ENCODE data around the gene PXDN. TPM values are rescaled to one million over a fixed set of nuclear protein-coding genes. Genes with fewer than 3 reads are reported as not detected.
"Not testable (repeated sequence)": the region's sequence is repeated elsewhere in the genome, so short reads cannot be mapped to it uniquely, and the experiment has no call there.

PXDN gene
- total RNA-seq, 1 donor from 2014 or later = 206 TPM

DNA sequence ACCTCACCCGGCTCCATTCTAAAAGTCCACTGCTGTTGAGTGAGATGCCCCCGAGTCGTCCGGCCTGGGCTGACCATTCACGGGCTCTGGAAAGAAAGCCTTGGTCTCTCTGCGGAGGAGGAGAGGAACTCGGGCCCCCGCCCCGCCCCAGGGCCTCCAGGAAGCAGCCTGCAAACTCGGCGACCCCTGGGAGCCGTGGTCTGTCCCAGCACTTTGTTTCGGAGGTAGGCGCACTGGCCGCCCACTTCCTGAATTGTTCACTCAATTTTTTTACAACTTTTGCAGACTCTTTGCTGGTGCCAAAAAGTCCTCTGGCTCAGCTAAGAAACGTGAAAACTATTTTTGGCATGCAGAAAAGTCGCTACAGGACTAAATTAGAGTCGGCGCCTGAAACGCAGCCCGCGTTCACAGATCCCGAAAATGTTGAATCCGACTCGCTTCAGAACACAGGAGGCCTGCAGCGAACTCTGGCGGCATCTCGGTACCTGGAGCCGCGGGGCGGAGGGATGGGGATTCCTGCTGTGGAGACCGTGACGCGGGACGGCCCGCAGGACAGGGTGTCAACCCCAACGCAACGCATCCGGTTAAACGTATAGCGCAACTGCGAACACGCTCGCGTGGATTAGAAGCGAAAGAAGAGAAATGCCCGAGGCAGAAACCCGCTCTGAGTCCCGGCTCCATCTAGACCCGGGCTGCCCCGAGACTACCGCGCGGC lies 1.5 kb downstream of the PXDN start:
- DNase-seq (ENCODE audit: low spot score) = peak; percentile 87

DNA sequence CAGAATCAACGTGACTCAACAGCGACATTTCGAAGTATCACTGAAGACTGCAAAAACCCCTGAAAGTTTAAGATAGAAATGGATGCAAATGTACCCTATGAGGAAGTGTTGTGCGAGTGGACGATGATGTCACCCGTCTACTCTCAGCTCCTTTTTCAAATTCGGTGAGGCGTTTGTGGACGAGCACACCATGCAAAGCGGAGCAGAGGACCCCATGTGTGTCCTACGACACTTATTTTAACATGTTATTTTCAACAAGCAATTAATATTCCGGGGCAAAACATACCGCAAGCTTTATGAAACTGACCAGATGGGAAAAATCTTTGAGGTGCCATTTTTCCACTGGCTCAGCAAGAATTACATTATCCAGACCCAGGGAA lies 2.0 kb downstream of the PXDN start:
- DNase-seq (ENCODE audit: low spot score) = no peak

DNA sequence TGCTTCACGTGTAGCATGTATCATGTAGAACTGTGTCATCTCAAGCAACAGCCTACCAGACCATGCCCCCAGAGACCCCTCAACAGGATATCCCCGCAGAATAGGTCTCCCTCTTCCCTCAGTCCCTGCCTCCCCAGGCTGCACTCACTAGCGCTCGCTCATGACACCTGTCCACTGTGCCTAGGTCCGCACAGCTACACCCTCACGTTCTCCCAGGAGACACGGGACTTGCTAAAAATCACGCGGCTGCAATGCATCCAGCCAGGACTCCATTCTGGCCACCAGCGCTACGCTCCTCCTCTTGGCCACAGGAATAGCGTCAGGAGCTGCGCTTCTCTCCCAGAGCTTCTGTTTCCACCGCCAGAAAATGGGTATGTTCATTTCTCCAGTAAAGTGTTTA lies 2.5 kb downstream of the PXDN start:
- DNase-seq (ENCODE audit: low spot score) = no peak

DNA sequence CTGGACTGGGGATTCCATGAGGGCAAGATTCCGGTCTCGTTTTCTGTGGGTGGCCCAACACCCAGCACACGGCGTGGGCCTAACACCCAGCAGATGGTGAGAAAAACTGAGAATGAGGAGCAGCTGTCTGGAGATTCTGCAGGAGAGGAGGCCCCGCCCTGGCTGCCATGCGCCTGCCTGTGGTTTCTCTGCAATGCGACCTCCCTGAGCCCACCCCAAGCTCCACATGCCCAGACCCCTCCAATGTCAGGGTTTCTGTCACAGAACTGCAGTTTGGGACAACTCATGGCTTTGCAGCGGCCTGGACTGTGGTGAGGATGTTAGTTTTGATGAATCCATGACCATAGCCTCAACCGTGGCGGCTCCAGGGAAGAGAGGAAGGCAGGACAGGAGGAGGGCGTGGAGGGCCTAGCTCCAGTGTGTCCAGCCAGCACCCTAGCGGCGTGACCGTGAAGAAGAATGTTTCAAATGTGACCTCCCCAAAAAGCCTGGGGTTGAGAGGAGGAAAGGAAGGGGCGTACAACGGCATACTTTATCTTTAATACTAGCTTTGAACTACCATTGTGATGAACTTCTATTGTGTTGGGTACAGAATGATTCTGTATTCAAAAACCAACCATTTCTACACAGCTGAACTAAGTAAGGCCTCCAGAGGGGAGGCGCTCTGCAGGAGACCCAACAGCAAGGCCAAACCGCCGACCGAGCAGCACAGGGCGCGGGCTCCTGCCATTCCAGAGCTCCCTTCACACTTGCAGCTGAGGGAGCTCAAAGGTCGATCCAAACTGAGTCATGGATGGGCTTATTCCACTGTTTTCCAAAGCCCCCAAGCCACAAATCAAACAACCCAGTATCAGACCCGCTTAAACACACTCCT lies 3.4 kb downstream of the PXDN start:
- DNase-seq (ENCODE audit: low spot score) = no peak

DNA sequence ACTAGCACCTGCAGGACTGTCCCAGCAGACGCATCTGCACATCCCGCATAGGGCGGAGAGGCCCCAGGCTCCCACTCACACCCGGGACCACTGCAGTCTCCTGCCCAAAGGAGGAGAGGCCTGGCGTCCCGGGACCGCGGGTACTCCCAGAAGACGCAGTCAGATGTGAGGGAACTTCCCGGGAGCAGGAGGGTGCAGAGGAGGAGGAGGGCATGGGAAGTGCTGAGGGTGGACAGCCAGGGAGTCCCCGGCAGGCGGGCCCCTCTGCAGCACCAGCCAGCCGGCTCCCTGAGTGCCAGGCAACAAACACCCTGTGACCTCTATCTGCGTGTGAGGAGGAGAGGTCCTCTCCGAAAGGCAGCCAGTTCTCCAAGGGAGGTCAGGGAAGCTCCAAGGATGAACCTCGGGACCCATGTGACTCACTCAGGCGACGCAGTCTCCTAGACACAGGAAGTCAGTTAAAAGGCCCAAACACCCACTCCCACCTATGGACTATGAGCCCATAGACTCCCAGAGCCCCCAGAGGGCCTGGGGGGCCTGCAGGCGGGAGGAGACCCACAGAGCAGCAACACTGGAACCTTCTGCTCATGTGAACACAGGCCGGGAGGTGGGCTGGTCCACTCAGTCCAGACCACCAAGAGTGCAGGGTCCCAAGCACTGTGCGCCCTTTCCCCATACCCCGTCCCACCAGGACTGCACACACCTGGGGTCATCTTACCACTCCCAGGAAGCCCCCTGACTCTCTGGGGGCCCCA lies 4.2 kb downstream of the PXDN start:
- no peak for DNase-seq (ENCODE audit: low spot score)

DNA sequence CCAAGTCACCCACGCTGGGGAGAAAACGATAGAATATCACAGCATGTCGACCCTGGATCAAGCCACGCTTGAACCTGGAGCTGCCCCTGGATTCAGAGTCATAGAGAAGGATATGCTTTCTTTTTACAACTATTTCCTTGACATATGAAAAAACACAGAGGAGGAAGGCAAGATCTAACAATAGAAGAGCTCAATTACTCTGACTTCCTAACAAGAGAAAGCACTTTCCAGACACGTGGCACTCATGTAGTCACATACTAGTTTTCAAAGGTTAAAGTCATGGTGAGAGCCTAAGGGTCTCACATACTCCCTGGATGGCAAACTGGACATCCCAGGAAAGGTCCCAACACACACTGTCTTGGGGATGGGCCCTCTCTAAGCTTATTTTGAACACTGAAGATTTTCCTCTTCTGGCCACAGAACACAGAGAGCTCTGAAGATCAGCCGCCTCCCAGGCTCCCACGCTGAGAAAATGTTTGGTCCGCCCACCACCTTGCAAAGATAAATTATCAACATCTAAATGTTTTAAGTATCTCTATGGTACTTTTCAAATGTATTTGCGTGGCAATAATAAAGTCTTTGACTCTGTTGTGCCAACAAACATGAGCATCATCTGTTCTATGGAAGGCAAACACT lies 4.9 kb downstream of the PXDN start:
- DNase-seq (ENCODE audit: low spot score) = no peak

DNA sequence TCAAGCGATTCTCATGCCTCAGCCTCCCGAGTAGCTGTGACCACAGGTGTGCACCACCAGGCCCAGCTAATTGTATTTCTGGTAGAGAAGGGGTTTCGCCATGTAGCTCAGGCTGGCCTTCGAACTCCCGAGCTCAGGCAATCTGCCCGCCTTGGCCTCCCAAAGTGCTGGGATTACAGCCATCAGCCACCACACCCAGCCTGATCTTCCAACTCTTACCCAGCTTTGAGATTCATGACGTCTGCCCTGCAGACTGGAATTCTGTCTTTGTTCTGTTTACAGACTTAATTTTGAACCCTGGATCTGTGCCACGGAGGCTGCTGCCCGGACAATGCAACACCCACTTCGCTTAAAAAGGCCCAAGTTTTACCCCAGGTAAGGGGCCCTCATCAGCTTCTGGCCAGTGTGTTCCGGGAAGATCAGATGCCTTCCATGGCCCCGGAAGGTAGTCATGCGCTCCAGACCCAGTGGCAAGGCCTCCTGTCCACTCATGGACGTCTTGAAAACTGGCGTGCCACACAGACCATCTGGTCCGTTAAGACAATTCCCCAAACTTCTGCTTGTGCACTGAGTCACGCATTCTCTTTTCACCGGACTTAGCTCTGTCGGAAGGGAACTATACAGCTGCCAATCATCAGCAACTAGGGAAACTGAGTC lies 5.5 kb downstream of the PXDN start:
- no peak for DNase-seq (ENCODE audit: low spot score)

DNA sequence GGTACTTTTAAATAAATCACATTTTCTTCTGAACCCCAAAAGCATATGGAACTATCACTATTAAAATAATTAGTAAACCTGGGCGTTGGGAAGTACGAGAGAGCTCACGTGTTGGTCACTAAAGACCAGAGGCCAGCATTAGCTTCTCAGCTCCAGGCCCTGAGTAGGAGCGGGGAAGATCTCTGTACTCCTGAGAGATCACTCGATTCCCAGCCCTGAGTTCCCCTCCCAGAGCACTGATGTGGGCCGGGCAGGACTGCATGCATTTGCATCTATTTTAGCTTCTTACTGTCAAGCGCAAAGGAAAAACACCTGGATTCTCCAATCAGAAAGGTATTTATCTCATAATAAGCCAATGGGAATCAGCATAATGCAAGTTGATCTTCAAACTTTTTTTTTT lies 6.2 kb downstream of the PXDN start:
- DNase-seq (ENCODE audit: low spot score) = no peak

DNA sequence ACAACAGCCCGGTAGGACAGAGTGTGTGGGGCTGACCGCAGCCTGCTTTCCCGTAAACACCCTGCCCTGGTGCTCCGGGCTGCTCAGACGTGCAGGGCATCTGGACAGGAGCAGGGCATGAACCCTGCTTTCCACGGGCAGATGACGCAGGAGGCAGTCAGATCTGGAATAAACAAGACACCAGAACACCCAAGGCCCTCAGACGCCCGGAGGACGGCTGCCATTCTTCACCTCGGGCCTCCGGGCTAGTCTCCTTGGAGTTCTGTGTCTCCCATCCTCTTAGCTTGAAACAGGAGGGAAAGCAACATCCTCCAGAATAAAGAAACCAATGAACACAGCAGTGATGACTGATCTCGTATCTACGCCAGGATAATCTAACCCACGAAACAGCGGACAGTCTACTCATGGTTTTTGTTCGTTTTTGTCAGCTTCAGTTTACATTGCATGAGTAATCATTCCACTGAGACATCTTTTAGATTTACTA lies 7.3 kb downstream of the PXDN start:
- peak; percentile 62 for DNase-seq (ENCODE audit: low spot score)

DNA sequence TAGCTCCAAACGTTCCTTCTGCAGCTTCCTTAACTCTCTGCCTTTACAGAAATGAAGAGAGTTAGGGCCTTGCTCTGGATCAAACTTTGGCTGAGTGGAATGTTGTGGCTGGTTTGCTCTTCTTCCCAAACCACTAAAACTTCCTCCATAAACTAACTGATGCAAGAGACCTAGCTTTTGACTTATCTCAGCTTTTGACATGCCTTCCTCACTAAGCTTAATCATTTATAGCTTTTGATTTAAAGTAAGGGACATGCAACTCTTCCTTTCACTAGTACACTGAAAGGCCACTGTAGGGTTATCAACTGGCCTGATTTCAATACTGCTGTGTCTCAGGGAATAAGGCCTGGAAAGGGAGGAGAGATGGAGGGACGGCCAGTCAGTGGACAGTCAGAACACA lies 8.3 kb downstream of the PXDN start:
- peak; percentile 81 for DNase-seq (ENCODE audit: low spot score)

DNA sequence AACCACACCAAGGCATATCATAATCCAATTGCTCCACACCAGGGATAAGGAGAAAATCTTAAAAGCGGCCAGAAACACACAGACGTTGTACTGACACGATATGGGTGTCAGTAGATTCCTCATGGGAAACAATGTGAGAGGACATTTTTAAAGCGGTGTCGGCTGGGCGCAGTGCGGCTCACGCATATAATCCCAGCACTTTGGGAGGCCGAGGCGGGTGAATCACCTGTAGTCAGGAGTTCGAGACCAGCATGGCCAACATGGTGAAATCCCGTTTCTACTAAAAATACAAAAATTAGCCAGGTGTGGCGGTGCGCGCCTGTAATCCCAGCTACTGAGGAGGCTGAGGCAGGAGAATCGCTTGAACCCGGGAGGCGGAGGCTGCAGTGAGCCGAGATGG lies 11.0 kb downstream of the PXDN start:
- not testable (repeated sequence) for DNase-seq (ENCODE audit: low spot score)

DNA sequence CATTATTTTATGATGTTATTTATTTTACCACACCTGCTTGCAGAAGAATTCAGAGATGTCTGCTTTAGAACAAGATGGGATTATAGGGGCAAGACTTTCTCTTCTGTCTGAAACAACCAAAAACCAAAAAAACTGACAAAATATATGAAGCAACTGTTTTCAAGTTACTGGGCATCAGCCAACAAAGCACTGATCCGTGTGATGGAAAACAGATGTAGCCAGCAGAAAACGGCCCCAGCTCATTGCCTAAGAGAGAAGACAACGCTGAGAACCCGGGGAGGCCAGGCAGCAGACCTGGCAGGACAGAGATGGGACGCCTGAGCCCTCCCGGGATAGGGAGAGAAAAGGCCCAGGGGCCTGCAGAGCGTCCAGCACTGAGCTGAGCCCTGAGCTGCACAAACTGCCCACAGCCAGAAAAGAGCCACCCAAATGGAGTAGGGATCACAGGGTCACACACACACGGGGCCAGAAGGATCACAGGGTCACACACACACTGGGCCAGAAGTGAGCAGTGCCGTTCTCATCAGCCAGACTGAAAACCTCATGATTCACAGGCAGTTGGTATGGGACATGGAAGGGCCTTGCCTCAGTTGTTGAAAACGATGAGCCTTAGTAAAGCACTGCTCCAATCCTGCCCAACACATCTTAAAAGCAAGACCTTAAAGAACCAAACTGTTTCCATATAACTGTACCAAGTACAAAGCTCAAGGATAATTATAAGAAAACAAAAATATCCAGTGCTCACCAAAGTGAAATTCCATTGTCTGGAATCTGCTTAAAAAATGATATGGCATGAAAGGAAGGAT lies 12.1 kb downstream of the PXDN start:
- peak; percentile 85 for DNase-seq (ENCODE audit: low spot score)

DNA sequence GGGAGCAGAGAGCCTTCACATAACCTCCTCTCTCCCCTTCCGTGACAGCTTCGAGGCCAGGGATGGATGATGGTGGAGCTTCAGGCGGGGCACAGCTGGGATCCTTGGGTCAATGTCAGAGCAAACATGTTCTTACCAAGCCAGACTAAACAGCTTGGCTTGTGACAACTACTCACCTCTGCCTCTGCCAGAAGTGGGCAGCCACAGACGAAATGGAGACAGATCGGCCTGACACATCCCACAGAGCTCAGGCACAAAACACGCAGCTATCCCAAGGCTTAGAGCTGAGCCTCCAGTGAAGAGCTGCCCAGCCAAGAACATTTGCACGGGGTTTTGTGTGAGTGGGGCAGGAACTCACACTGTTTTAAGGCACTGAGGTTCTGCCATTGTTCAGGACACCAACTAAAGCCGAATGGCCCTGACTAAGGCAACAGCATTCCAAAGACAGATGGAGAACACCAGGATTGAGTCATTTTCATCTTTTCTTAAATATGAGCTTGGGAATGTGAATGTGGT lies 12.8 kb downstream of the PXDN start:
- peak; percentile 57 for DNase-seq (ENCODE audit: low spot score)

DNA sequence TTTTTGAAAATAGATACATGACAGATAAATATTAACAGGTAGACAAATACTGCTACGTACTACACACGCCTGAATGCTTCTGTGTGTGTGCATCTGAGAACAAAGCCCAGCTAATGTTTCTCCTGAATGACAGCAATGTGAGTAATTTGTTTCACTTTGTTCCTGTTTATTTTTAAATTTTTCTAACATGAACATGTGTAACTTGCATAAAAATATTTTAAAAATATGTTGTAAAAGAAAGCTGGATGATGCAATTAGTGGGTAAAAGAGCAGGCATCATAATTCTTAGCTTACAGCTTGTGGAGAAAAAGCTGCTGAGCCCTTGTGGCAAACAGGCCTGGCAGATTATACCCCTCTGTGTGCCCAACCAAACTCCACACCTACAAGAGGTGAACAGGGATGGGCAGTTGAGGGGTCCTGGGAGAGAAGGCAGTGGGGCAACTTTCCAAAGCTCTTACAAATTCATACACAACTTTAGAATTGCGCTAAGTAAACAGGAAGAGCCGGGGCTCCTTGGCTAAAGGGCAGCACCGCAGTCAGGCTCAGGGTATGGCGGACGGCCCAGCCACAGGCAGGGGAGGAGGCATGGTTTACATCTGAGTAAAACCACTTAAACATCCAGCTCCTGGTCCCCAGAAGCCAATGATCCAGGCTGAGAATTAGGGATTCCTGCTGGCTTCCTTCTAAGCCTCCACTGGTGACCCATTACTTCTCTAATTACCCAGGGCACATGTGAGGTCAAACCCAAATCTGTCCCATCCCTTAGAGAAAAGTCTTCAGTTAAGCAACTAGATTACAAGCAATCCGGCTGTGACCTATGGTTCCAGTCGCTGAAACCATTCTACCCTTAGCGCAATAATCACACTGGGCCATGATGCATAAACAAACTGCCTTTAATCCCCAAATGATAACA lies 14.0 kb downstream of the PXDN start:
- peak; percentile 94 for DNase-seq (ENCODE audit: low spot score)

DNA sequence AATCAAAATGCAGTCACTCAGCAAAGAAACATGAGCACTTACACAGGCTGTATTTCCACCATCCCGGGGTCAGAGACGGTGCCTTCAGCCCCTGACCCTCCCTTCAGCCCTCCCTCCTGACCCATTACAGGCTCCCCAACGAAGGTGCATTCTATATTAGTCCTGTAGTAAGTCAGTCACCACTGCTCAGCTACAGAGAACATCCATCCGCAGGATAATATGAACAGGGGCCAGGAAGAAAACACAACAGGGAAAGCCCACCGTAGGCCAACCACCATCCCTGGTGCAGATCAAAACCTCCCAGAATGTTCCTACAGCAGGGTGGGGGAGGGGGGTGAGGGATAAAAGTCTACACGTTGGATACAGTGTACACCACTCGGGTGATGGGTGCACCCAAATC lies 15.1 kb downstream of the PXDN start:
- DNase-seq (ENCODE audit: low spot score) = no peak

DNA sequence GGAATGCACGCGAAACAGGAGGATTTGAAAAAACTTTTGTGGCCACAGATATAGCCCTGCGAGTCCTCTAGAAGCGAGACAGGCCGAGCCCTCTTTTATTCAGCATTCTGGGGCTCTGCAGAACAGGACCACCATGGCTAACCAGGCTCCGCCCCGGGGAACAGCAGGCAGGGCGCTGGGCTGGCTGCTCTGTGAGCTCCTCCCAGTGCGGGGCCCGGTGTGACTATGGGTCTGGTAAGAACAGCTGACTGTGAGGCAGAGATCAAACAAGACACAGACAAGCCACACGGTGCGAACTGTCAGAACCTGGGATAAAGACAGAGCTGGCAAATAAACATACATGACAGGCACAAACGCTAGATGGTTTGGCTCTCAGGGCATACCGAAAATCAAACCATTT lies 15.5 kb downstream of the PXDN start:
- DNase-seq (ENCODE audit: low spot score) = no peak

DNA sequence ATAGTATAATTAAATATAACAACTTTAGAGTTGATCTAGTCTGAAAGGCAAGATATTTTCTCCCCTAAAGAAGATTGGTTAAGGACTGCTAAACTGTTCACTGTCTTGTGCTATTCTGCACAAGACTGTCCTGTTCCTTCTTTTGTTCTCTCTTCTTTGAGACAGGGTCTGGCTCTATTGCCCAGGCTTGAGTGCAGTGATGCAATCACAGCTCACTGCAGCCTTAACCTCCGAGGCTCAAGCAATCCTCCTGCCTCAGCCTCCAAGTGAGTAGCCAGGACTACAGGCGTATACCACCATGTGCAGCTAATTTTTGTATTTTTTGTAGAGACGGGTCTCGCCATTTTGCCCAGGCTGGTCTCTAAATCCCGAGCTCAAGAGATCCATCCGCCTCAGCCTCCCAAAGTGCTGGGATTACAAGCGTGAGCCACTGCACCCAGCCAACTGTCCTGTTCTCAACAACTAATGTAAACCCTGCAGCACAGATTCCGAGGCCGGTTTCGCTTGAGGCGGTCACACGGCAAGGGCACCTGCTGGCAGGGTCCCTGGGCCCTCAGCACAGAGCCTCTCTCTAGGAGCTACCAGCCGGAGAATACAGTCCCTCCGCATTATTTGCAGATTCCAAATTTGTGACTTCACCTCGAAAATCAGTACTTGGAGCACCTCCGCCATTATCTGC lies 16.4 kb downstream of the PXDN start:
- DNase-seq (ENCODE audit: low spot score) = no peak

DNA sequence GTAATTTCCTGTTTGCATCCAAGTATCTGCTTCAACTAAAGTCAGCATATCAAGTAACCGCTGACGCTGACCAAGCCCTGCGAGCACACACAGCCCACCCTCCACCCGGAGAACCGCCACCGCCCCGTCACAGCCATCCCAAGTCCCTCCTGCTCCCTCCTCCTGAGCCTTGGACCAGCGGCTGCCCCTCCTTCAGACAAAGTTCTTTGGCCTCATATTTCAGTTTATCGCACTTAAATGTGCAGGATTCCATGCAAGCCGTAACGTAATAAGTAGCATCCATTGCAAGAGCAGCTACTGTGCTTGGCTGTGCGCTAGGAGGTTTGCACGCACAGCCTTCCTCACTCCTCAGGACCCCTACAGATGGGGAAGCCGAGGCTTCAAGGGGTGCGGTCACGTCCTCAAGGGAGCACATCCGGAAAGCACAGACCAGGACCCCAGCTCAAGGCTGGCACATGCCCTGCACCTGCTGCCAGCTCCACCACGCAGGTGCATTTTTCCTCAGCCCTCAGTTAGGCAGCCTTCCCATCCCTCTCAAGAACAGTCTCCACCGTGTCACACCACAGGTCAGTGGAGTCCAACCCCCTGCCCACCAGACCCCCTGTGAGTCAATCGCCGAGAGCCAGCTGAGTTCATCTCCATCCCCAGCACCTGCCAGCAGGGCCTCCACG lies 17.1 kb downstream of the PXDN start:
- DNase-seq (ENCODE audit: low spot score) = no peak
